Gastroesophageal sphincter (tissue), 3 donors: ENCODE data around the gene LPP.

Source experiments
- CTCF ChIP-seq, 4 experiments: fragments of 200-600 bp in 2 of 4; fragments of 450-650 bp in 2 of 4; sonication (generic) in 1 of 4; IDR thresholded peaks; one replicate each; pipeline ENCODE4 v1.5.1; 2017 to 2019; ENCODE audit warnings: antibody characterized with exemption in 4 of 4, mild to moderate bottlenecking in 2 of 4, moderate library complexity in 2 of 4
- EP300 ChIP-seq: sonication (generic); formaldehyde crosslinking; IDR thresholded peaks from one replicate; pipeline ENCODE4 v1.6.1; 2017; ENCODE audit warnings: antibody characterized with exemption, mild to moderate bottlenecking
- POLR2A ChIP-seq, 2 donors: fragments of 450-650 bp; IDR thresholded peaks; one replicate each; pipeline ENCODE4 v1.6.1; 2017; ENCODE audit warnings: antibody characterized with exemption in 2 of 2, mild to moderate bottlenecking in 2 of 2, moderate library complexity in 1 of 2

DNA sequence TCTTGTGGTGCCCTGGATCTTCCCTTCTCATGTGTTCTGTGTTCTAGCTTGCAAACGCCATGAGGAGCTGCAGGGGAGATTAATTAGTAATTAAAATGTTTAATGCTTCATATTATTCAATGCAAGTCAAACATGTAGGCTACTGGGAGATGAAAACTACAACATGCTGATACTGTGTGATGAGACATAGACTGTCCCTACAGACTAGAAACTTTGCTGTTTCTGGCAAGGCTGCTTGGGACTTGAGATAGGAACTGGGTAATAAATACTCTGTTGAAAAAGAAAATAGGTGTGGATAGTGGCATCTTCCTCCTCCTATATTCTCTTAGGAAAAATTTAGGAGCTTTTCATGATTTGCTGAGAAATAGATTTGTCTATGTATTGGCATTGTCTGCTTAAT, 379.2 kb downstream of the LPP start:
- TF ChIP-seq POLR2A (IDR thresholded peaks at IDR 0.05) = no peak
- TF ChIP-seq CTCF (IDR thresholded peaks at IDR 0.05) = no peak
- TF ChIP-seq EP300 = no peak
